NCI-H510A treated with DMSO at 0.1 percent for 48 hours (cell line): ENCODE measurements around the gene CXorf65.

Experiments used
- DNase-seq: peaks from one replicate; lab custom pipeline; 2025; lab: John Stamatoyannopoulos, UW

CXorf65 gene

GRCh38 chrX:71067089-71067488, 39.5 kb downstream of the CXorf65 start:
- no peak for DNase-seq

GRCh38 chrX:71060127-71060526, 46.4 kb downstream of the CXorf65 start:
- no peak for DNase-seq

- no peak for DNase-seq
Measured at GRCh38 chrX:71057848-71058530, 48.6 kb downstream of the CXorf65 start.

GRCh38 chrX:71056867-71057266, 49.7 kb downstream of the CXorf65 start:
- DNase-seq: no peak
